Parathyroid adenoma (tissue), 2 donors: ENCODE measurements around the gene NDUFA5.

ENCODE experiments used
- H2AFZ ChIP-seq: fragments of 300-600 bp; sonication (generic); one replicate; pipeline ENCODE4 v1.7.0; 2017; ENCODE audit warnings: antibody characterized with exemption, mild to moderate bottlenecking
- H3K27ac ChIP-seq: fragments of 300-600 bp; sonication (generic); one replicate; pipeline ENCODE4 v1.7.0; 2017
- H3K27me3 ChIP-seq: fragments of 300-600 bp; sonication (generic); one replicate; pipeline ENCODE4 v1.7.0; 2017; ENCODE audit warnings: low read length; ENCODE audit not compliant: control insufficient read depth, insufficient read depth
- H3K36me3 ChIP-seq: fragments of 300-600 bp; sonication (generic); one replicate; pipeline ENCODE4 v1.7.0; 2017; ENCODE audit warnings: low read length; ENCODE audit not compliant: control insufficient read depth, insufficient read depth
- H3K4me1 ChIP-seq: fragments of 300-600 bp; sonication (generic); one replicate; pipeline ENCODE4 v1.7.0; 2017; ENCODE audit warnings: control low read depth
- H3K4me2 ChIP-seq: fragments of 300-600 bp; sonication (generic); one replicate; pipeline ENCODE4 v1.7.0; 2017; ENCODE audit warnings: low read length
- H3K4me3 ChIP-seq: fragments of 300-600 bp; sonication (generic); one replicate; pipeline ENCODE4 v1.7.0; 2017; ENCODE audit warnings: low read depth, low read length
- H3K79me2 ChIP-seq: fragments of 300-600 bp; sonication (generic); one replicate; pipeline ENCODE4 v1.7.0; 2017; ENCODE audit warnings: control low read depth
- H3K9ac ChIP-seq: fragments of 300-600 bp; sonication (generic); one replicate; pipeline ENCODE4 v1.7.0; 2017; ENCODE audit warnings: mild to moderate bottlenecking
- H3K9me3 ChIP-seq: fragments of 300-600 bp; sonication (generic); one replicate; pipeline ENCODE4 v1.7.0; 2017; ENCODE audit warnings: low read length; ENCODE audit not compliant: control insufficient read depth
- CTCF ChIP-seq: fragments of 300-600 bp; sonication (generic); IDR thresholded peaks from one replicate; pipeline ENCODE4 v1.7.0; 2017; ENCODE audit warnings: antibody characterized with exemption, mild to moderate bottlenecking
- donor health status: primary hyperparathyroidism.

The NDUFA5 gene

DNA sequence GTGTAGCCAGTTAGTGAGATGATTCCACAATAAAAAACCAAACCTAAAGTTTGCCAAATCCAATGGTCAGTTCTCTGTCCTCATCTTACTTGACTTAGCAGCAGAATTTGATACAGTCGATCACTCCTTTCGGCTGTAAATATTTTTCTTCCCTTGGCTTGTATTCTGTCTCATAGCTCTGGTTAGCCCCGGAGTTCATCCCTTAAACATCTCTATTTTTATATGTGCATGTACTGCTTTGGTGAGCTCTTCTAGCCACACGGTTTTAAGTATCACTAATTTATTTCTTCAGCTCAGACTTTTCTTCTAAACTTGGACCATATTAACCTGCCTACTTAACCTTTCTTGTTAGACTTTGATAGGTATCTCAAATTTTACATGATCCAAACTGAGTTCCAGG is 26.2 kb upstream of the NDUFA5 start:
- no peaks in the 10 kb centered on the region for H3K27me3 ChIP-seq
- H3K4me2 ChIP-seq, result no peak overlapping the region
- H2AFZ ChIP-seq, result no peak overlapping the region
- no peak overlapping the region for H3K9ac ChIP-seq
- H3K36me3 ChIP-seq, result no peaks in the 10 kb centered on the region
- H3K27ac ChIP-seq, result no peak overlapping the region
- no peak for TF ChIP-seq CTCF
- H3K4me1 ChIP-seq, result no peaks in the 10 kb centered on the region
- H3K9me3 ChIP-seq, result no peaks in the 10 kb centered on the region
- H3K4me3 ChIP-seq, result no peak overlapping the region
- H3K79me2 ChIP-seq, result no peaks in the 10 kb centered on the region

DNA sequence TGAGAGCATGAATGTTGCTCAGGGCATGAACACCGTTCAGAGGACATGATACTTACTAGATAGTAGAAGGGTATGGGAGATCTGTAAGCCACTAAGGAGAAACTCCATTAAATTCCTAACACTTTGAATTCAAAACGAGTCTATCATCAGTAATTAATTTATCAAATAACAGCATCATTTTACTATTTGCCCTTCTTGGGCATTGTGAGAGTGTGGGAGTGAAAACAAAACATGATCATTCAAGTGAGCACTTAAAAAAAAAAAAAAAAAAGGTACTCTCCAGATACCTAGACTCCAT is 23.5 kb upstream of the NDUFA5 start:
- H3K27me3 ChIP-seq, result no peaks in the 10 kb centered on the region
- TF ChIP-seq CTCF, result no peak
- no peaks in the 10 kb centered on the region for H3K9me3 ChIP-seq
- no peak overlapping the region for H3K4me3 ChIP-seq
- H3K79me2 ChIP-seq, result no peaks in the 10 kb centered on the region
- H3K4me1 ChIP-seq, result no peaks in the 10 kb centered on the region
- no peak overlapping the region for H3K4me2 ChIP-seq
- H3K36me3 ChIP-seq, result no peaks in the 10 kb centered on the region
- H2AFZ ChIP-seq, result peak overlapping the region; percentile 62
- H3K27ac ChIP-seq, result no peak overlapping the region
- H3K9ac ChIP-seq, result no peak overlapping the region

- TF ChIP-seq CTCF, result peak; percentile 38
- Histone ChIP-seq H2AFZ (peak overlapping the region; percentile 62), H3K27ac (no peak overlapping the region), H3K36me3 (no peaks in the 10 kb centered on the region), H3K27me3 (no peaks in the 10 kb centered on the region), H3K4me2 (no peak overlapping the region), H3K79me2 (no peaks in the 10 kb centered on the region), H3K9ac (no peak overlapping the region), H3K4me1 (no peaks in the 10 kb centered on the region), H3K9me3 (no peaks in the 10 kb centered on the region), H3K4me3 (no peak overlapping the region)
These were observed 23.0 kb upstream of the NDUFA5 start for GRCh38 chr7:123580406-123581161.

GRCh38 chr7:123579416-123579815 is 21.8 kb upstream of the NDUFA5 start:
- Histone ChIP-seq H3K9me3 (no peaks in the 10 kb centered on the region), H3K36me3 (no peaks in the 10 kb centered on the region), H3K79me2 (no peaks in the 10 kb centered on the region), H3K9ac (no peak overlapping the region), H3K4me2 (no peak overlapping the region), H3K27me3 (no peaks in the 10 kb centered on the region), H3K27ac (no peak overlapping the region), H3K4me3 (no peak overlapping the region), H3K4me1 (no peaks in the 10 kb centered on the region), H2AFZ (no peak overlapping the region)
- TF ChIP-seq CTCF, result no peak

DNA sequence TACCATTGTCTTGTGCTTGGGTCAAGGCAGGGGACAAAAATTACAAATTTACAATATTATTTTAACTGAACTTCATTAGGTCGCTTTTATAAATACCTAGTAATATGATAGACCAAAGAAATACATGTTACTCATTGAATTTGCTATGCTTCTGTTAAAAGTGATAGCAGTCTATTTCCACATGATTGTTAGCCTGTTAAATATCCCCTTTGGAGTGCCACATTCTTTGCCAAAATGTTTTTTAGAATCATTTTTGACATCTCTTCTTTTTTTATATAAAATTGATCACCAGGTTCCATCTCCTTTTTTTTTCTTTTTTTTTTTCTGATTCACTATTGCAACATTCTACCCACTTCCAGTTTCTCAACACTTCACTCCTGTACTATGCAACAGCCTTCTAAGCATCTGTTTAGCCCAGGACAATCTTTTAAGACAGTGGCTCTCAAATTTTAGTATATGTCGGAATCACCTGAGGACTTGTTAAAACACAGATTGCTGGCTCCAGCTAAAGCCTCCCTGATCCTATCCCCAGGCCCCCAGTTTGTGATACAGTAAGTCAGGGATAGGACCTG is 16.4 kb upstream of the NDUFA5 start:
- TF ChIP-seq CTCF, result no peak
- Histone ChIP-seq H3K27ac (no peak overlapping the region), H3K79me2 (no peaks in the 10 kb centered on the region), H3K4me3 (no peak overlapping the region), H3K4me1 (no peaks in the 10 kb centered on the region), H3K9ac (no peak overlapping the region), H3K9me3 (no peaks in the 10 kb centered on the region), H3K4me2 (no peak overlapping the region), H3K36me3 (no peaks in the 10 kb centered on the region), H3K27me3 (no peaks in the 10 kb centered on the region), H2AFZ (no peak overlapping the region)
